ENCODE results near the gene CPTP.

- TF ChIP-seq CTCF (IDR thresholded peaks at IDR 0.05) (no peak), EZH2 (IDR thresholded peaks at IDR 0.05) (no peak), EZH2phosphoT487 (IDR thresholded peaks at IDR 0.05) (no peak)
These were observed 37.1 kb upstream of the CPTP start for GRCh38 chr1:1287288-1288110.

All from neural progenitor cell (in vitro differentiated cells).